HG02973 (cell line): Measurements from ENCODE around the gene FAM43A.

Experiments
- ATAC-seq: cut with Tn5 transposase; IDR thresholded peaks from one replicate; pipeline ENCODE4 v1.9.1; 2021; ENCODE audit warnings: moderate library complexity; ENCODE audit not compliant: unreplicated experiment

The FAM43A gene, protein sequence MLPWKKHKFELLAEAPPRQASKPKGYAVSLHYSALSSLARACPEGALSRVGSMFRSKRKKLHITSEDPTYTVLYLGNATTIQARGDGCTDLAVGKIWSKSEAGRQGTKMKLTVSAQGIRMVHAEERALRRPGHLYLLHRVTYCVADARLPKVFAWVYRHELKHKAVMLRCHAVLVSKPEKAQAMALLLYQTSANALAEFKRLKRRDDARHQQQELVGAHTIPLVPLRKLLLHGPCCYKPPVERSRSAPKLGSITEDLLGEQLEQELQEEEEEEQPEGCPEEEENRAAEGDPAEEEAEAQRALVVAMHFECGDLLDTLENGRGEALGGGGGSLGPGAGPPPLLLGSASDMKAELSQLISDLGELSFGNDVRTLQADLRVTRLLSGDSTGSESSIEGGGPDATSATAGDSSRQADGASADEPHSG

DNA sequence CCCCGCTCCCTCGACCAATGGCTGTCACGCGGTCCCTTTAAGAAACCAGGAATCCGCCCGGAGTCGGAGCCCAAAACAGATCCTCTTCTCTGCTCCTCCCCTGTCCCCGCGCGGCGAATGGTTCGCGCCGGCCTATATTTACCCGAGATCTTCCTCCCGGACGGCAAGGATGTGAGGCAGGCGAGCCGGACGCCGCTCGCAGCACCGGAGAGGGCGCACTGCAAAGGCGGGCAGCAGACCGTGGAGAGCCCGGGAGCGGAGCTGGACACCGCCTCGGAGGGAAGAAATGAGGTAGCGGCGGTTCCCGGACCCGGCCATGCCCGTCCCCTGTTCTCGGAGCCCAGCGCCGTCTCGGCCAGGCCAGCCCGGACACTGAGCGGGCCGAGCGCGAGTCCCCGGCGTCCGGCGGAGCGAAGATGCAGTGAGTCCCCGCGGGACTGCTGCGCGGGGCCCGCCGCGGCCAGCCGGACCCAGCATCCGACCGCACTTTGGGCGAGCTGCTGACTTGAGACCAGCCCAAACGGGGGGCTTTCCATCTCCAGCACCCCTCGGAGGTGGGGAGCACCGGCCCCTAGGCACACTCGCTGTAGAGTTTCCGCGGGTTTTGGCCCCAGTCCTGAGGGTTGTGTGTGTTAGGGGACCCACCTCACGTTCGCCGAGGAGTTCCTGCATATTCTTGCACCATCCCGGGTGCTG lies at the start of gene FAM43A:
FAM43A (plus strand) TSS at position 166 of the 696 bp plus-strand sequence. CDS start 944 bp downstream, outside the sequence.
- peak; percentile 34 for ATAC-seq

GRCh38 chr3:194637066-194637465 lies 48.6 kb upstream of the FAM43A start:
- no peak for ATAC-seq

GRCh38 chr3:194637541-194638400 lies 47.9 kb upstream of the FAM43A start:
- no peak for ATAC-seq

DNA sequence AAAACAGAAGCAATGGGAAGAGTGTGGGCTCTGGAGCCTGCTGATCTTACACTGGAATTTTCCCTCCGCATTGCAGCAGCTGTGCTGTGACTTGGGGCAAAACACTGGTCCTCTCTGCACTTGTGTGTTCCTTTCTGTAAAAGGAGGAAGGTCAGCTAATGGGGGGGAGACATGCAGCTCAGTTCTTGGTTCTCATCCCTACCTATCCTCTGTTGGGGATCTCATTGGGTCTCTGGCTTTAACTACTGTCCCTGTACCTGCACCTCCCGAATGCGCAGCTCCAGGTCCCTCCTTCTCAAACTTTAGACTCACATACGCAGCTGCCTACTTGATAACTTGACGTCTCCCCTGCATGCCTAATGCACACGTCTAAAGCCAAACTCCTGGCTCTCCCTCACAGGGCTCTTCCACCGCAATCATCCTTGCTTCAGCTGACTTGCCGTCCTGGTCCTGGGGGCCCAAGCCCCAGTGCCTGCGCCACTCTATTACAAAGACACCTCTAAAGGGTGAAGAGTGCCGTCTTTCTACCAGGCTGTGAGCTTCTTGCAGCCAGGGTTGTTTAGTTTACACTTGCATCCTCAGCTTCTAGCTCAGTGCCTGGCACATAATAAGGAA lies 46.6 kb upstream of the FAM43A start:
- no peak for ATAC-seq

DNA sequence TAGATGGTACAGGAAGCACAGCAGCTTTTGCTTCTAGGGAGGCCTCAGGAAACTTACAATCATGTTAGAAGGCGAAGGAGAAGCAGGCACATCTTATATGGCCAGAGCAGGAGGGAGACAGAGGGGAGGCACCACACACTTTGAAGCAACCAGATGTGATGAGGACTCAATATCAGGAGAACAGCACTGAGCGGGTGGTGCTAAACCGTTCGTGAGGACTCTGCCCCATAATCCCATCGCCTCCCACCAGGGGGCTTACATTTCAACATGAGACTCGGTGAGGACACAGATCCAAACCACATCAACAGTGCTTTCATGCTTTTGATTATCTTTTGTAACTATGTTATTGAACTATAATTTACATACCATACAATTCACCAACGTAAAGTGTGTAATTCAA lies 44.9 kb upstream of the FAM43A start:
- ATAC-seq: no peak

GRCh38 chr3:194642769-194643168 lies 42.9 kb upstream of the FAM43A start:
- no peak for ATAC-seq

DNA sequence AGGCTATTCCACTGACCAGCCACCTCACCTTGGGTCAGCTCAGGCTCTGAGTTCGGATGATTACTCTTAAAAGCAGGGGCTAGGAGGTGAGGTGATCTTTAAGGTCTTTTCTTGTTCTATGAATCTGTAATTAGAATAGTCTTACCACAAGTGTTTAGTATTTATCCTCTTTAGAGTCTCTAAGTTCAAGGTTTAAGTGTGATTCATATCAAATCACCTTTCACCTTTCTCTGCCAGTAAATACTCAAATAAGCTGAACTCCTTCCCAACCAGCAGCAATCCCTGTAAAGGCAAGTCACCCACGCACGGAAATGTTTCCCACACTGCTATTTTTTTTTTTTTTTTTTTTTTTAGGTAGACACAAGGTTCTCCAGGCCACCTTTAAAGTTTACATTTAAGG lies 37.9 kb upstream of the FAM43A start:
- ATAC-seq: no peak

DNA sequence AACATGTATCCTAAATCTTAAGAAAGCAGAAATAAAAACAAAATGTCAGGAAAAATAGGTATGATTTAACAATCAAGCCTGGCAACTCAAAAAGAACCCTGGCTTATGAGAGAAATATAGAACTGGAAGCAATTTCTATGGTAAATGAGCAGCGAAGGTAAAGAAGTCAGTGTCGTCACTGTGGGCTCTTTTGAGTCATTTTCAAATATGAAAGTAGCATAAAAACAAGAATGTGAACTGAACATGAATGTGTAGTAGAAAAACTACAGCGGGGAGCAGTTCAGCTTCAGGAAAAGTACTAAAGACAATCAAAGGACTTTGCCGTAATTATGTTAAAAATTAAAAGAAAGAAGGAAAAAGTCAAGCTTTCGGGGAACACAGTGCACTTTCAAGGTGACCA lies 31.2 kb upstream of the FAM43A start:
- no peak for ATAC-seq

GRCh38 chr3:194657439-194657838 lies 28.2 kb upstream of the FAM43A start:
- no peak for ATAC-seq

DNA sequence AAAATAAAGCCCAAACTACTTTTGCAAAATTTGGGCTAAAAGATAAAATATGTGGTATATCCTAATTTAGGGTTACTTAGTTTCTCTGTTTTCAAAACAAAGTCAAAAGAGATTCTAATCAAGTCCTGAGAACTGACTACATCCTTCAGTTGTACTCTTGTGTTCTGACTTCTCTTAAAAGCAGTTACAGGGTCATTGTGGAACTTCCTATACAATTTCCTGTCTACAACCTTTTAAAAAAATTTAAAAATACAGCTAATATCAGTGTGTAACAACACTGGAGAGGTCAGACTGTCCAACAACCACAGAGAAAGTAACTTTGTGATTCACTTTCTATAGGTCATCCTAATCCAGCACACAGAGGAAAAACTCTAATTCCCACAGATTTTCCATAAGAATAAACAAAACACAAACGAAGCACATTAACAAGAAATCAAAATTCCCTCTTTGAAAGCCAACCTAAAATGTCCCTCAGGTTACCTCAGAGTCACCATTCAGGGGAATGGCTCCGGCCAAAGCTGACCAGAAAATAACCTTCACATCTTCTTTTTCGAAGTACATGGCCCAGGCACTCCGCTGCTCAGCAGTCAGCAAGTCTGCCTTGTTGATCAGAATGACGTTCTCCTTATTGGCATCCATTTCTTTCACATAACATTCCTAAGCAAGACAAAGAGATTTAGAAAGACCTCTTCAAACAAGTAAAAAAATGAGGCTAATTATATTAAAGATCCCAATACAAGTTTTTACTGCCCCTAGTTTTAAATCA lies 27.0 kb upstream of the FAM43A start:
- ATAC-seq: no peak

GRCh38 chr3:194659778-194660177 lies 25.9 kb upstream of the FAM43A start:
- ATAC-seq: no peak

DNA sequence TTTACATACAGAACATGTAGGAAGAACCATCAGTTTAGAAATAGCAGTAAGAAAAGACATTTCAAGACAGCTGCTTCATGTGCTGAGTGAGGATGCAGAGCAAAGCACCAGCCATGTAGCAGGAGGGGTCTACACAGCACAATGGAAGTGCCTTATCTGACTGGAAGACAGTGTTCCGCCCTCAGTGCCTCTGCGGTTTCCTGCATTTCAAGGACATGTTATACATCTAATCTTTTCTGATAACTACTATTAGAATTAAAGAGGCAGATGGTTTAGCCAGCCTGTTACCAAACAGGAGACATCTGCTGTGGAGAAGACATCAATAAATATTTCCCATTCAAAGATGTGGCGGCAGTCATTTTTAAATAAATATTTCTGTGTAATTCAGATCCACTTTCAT lies 24.3 kb upstream of the FAM43A start:
- no peak for ATAC-seq

DNA sequence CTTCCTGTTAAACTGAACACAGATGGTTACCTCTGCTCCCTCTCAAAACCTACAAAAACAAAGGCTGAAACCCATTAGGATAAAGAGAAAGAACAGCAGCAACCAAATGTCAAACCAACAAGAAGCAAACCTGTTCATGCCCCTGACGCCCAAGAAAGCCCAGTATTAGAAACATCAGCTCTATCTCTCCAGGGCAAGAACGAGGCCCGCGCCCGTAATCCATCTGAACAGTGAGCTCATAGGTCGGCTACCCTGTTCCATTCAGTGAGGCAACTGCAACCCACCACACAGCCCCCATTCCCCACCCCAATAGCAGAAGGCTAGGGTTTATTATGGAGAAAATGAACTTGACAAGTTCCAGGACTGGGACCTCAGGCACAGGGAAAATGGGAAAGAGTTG lies 23.7 kb upstream of the FAM43A start:
- no peak for ATAC-seq

- ATAC-seq: no peak
These were observed 20.8 kb upstream of the FAM43A start for GRCh38 chr3:194664857-194665256.

- no peak for ATAC-seq
These were observed 18.3 kb upstream of the FAM43A start for GRCh38 chr3:194667363-194667762.

- ATAC-seq: peak; percentile 3
These were observed 14.2 kb upstream of the FAM43A start for GRCh38 chr3:194671511-194671899.

DNA sequence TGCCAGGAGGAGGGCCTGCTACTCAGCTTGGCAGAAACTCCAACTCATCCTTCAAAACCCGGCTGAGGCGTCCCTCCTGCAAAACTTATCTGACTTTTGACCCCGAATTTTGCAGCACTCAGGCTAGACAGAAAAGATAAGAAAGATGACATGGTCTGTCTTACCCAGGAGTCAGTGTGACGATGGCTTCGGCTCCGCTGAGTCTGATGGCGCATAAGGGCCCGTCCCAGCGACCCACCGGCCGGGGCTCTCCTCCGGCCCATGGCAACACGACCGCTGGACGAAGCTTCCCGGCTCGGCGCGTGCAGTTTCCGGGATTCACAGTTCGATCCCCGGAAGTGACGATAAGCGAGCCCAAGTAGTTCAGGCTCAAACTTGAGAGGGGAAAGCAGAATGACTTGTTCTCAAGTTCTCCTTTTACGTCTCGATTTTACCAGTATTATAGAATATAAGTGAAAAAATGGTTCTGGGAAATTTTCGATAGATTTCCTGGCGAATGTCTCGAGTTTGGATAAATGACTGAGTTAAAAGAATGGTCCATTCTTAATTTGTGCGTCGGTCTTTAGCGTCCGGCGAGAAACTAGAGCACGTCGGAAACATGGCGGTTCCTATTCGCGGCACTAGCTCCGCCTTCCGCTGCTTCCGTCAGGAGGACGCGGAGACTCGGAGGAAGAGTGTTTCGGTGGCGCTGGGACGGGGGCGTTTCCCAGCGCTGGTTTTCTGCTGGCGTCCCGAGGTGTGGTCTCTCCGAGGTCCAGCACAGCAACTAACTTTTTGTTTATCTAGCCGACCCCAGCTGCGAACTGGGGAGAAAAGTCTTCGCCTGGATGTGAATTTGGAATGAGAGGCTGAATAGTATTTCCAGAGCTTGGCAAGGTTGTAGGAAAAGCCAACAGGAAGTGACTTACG lies 13.5 kb upstream of the FAM43A start, which contains the start of gene LSG1:
LSG1 (minus strand) TSS at position 292 of the 909 bp plus-strand sequence; CDS start at position 263, 29 bp downstream.
- ATAC-seq: peak; percentile 78

DNA sequence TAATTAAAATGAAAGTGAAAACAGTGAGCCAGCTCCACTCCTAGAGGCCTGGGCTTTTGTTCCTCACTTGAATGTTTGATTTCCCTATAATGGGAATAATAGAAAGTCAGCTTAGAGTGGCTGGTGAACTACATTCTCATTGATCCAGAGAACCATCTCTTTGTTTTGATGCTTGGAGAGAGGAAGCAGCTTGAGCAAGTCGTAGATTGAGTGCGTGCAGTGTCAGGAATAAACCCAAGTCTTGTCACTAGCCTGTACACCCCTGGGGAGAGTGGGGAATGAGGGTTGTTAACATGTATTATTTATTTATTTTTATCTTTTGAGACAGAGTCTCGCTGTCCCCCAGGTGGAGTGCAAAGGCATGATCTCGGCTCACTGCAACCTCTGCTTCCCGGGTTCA lies 12.8 kb upstream of the FAM43A start:
- ATAC-seq: no peak

GRCh38 chr3:194673761-194674160 lies 11.9 kb upstream of the FAM43A start:
- ATAC-seq: no peak
